GM12801 (cell line): ENCODE data around the gene TMEM273.

Experiments
- CTCF ChIP-seq: IDR thresholded peaks from one replicate; pipeline ENCODE4 v1.5.1; 2011; ENCODE audit warnings: control low read depth; ENCODE audit not compliant: insufficient read length; ENCODE audit errors: extremely low read depth

Gene TMEM273

GRCh38 chr10:49144058-49144720 lies 44.0 kb downstream of the TMEM273 start:
- no peak for TF ChIP-seq CTCF

GRCh38 chr10:49143249-49143648 lies 44.9 kb downstream of the TMEM273 start:
- no peak for TF ChIP-seq CTCF

DNA sequence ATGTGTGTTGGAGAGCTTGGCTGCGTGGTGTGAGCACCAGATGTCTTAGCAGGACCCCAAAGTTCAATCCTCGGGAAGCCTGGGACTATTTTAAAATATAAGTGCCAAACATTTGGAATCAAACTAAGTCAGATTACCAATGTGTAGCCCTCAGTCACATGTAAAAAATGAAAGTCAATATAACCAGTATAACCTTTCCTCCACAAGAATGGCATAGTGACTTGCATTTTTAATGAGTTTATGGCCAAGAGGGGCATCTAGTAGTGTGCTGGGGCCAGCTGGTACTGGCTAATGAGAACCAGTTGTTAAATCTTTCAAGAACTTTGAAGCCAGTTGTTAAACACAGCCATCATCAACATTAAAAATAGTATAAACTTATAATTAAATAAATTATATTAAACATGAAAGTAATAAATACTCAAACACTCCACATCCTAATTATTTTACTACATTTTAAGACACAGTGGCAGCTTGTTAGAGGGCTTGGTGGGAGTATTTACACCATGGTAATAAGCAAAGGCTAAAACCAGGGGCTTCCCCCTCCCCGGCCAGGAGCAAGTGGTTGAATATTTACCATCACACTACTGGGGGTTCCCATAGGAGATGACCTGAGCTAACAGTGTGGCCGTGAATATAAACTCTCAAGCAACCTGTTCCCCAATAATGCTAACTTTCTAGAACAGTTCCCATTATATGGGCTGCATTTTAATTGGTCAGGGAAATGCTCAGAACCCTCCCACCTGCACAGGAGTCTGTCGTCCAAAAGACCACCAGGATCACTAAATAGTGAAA lies 46.5 kb downstream of the TMEM273 start:
- no peak for TF ChIP-seq CTCF

GRCh38 chr10:49140304-49141177 lies 47.6 kb downstream of the TMEM273 start:
- TF ChIP-seq CTCF: no peak

DNA sequence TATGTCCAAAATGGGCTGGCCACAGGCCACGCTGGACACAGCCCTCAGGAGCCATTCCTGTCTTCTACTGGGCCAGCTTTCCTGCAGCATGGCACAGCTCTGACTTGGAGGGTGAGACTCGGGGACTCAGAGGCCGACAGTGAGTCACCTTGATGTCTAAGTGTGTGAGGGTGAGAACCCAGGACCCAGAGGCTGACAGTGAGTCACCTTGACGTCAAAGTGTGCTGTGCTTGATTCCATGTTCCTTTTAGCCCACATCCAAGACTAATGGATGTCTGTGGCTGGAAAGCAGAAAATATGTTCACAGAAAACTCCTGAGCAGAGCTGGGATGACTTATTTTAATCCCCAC lies 48.4 kb downstream of the TMEM273 start:
- TF ChIP-seq CTCF: no peak

DNA sequence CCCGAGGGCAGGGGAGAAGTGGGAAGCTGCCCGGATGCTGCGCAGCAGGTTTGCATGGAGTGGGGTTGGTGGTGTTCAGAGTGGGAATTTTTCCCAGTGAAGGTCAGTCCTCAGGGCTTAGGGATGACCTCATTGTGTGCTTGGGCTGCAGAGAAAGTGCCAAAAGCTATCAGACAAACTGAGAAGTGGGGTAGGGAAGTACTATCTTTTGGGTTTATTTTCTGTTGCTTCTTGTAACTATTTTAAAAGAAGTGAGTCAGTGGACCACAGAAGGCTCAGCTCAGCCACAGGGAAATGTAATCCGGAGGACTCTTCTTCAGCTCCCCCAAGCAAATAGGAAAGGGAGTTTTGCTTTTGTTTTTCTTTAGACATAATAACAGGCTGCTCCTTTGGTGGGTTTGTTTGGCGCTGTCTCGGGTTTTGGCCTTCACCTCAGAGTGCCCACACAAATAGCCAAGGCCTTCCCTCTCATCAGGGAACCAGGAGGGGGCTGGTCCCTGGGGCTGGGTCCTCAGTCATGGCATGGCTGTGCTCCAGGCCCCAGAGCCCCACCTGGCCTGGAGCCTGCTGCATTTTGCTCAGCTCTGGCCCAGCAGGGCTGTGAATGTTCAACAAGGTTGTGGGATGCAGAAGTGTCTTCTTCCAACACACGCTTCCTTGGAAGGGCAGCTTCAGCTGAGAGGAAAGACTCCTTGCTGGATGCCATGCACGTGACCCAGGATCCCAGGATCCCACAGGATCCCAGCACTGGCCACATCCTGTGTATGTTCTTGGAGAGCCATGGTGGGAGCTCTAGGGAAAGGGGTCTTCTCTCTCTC lies 49.0 kb downstream of the TMEM273 start:
- TF ChIP-seq CTCF: no peak
